Kidney capillary endothelial cell (primary cell): ENCODE results near the gene ALAD.
"Not testable (repeated sequence)": the region's sequence is repeated elsewhere in the genome, so short reads cannot be mapped to it uniquely, and the experiment has no call there.

Experiments
- DNase-seq: peaks from one replicate; pipeline ENCODE4 v3.0.0-alpha.2; 2018; ENCODE audit warnings: low spot score

Gene ALAD

DNA sequence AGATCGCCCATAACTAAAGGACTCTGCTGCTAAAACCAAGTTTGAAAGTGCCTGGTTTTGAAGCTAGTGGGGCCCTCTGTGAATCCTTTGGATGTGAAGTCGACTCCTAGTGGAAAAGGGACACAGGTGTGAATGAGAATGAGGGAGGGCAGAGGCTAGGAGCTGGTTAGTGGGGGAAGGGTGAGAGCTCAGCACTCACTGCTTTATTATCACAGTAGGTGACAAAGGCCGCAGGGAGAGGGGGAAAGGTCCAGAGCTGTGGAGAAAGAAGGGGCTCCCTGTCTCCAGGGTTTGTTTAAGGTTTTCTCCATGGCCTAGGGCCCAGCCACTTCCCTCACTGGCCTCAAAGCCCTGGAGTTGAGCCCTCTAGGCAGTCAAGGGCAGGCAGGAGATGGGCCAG, 27.8 kb downstream of the ALAD start:
- DNase-seq = no peak

GRCh38 chr9:113372059-113372458, 29.0 kb downstream of the ALAD start:
- DNase-seq = no peak

DNA sequence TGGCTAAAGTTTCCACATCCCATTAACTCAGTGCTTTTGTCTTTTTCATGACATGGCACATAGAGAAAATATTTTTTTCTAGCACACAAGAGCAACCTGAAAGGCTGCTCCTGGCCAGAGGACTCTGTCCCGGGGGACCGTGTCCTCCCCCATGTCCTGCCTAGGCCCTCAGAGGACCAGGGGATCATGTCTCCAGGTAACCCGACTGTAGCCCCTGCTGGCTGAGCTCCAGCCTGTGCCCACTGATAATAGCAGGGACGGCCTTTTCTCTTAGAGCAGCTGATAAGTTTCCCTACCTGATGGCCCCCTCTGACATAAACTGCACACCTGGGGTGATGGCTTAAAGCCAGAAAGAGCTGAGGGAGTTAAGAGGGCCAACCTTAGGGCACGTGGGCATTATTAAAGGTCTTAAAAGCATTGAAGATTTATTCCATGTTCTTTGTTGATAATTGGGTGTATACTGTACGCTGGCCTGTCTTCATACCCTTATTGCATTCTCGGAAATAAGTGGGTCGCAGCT, 30.2 kb downstream of the ALAD start:
- no peak for DNase-seq

DNA sequence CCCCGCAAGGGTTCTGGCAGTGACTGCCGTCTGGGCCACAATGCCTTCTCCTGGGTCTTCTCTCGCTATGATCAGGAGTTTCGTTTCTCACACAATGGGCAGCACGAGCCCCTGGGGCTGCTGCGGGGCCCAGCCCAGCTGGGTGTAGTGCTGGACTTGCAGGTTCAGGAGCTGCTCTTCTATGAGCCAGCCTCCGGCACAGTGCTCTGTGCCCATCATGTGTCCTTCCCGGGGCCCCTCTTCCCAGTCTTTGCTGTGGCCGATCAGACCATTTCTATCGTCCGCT, 31.3 kb downstream of the ALAD start:
- DNase-seq = no peak

DNA sequence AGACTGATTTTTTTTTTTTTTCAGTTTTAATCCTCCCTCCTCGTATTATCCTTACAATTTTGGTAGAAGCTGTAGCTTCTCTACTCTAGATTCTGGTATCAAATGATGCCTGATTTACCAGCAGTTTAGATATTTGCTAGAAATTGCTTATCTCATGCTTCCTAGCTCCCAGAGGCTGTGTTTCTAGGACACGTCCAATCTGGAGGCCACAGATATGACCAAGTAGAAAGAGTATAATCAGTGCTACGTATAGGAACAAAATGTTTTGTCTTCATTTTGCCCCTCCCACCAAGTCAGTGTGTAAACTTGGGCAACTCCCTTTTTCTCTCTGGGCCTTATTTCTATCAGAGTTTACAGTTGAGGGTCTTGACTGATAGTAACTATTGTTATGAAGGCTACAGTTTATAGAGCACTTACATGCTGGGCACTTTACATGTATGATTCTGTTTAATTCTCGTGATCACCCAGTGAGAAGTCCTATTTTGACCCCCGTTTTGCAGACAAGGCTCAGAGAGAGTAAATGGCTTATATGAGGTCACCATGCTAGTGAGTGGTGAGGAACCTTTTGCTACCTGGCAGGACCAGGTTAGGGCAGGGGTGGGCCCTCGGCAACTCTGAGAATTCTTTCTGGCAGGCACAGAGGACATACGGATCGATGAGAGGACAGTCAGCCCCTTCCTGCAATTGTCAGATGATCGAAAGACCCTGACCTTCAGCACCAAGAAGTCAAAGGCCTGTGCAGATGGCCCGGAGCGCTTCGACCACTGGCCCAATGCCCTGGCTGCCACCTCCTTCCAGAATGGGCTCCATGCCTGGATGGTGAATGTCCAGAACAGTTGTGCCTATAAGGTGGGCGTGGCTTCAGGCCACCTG, 31.9 kb downstream of the ALAD start:
- DNase-seq = no peak

DNA sequence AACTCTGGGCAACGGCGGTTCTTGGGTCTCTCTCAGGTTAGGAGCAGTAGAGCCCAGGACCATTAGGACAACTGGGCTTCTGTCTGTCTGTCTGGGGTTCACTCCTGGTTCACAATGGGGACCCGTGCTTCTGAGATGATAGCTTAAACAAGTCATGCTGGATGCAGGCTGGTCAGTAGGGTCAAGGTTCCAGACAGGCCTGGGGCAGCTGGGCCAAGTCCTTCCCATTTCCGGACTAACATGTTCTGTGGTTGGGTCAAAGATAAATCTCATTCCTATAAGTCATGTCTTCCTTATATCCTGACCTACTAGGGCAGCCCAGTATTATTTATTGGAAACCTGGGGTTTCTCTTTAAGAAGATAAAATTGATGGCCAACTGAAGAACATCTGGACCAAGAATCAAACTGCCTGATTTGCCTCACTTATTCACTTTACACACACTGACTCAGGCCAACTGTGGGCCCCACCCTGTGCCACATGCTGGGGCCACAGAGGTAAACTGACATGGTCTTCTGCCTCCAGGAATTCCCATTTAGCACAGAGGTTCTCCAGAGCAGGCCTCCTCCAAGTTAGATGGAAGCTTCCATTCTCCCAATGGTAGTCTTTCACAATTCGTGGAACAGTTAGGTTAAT, 32.6 kb downstream of the ALAD start:
- no peak for DNase-seq

GRCh38 chr9:113365652-113366051, 35.4 kb downstream of the ALAD start:
- not testable (repeated sequence) for DNase-seq

DNA sequence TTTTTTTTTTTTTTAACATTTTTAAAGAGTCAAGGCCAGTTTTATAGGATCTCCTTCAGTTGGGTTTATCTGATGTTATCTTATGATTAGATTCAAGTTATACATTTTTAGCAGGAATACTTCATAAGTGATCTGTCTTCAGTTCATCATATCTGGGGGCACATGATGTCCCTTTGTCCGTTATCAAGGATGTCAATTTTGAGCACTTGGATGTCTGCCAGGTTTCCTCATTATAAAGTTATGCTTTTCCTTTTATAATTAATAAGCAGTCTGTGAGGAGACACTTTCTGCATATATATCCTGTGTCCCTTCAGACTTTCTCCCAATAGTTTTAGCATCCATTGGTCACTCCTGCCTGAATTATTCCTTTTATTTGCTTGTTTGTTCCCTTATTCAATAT, 36.1 kb downstream of the ALAD start:
- DNase-seq = no peak

DNA sequence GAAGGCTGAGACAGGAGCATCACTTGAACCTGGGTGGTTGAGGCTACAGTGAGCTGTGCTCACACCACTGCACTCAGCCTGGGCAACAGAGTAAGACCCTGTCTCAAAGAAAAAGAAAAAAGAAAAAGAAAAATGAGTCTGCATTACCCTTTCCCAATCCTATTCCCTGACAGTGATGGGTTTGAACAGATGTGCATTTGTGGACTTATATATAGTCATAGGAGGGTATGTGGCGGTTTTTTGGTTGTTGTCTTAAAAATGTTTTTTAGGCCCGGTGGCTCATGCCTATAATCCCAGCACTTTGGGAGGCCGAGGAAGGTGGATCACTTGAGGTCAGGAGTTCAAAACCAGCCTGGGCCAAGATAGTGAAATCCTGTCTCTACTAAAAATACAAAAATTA, 37.7 kb downstream of the ALAD start:
- no peak for DNase-seq

DNA sequence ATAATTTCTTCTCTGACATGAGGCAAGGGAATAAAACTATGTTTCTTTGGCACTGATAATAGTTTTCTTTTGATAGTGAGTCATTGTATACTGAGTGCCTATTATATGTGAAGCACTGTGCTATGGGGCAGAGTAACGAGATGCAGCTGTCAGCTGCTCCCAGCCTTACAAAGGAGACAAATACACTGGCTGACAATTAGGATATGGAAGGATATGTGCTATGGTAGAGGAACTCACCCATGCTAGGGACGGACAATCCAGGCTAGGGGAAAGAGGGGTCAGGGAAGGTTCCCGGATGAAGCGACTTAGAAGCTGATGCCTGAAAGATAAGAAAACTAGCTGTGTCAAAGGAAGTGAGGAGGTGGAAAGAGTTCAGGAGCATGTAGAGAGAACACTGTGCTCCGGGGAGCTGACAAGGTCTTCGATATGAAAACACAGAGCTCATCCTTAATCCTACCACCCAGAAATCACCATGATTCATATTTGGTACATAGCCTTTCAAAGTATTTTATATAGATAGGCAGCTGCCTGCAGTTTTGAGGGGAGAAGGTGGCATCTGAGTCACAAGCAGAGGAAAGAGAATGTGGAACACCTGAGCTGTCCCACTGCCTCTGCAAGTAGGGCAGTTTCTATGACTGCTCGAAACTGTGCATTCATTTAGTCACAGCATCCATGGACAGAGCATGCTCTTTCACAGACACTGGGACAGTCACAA, 39.6 kb downstream of the ALAD start:
- DNase-seq = no peak

GRCh38 chr9:113360242-113360842, 40.7 kb downstream of the ALAD start:
- no peak for DNase-seq

- no peak for DNase-seq
Observed at GRCh38 chr9:113359385-113359784, 41.7 kb downstream of the ALAD start.

GRCh38 chr9:113356686-113357292, 44.3 kb downstream of the ALAD start:
- no peak for DNase-seq

DNA sequence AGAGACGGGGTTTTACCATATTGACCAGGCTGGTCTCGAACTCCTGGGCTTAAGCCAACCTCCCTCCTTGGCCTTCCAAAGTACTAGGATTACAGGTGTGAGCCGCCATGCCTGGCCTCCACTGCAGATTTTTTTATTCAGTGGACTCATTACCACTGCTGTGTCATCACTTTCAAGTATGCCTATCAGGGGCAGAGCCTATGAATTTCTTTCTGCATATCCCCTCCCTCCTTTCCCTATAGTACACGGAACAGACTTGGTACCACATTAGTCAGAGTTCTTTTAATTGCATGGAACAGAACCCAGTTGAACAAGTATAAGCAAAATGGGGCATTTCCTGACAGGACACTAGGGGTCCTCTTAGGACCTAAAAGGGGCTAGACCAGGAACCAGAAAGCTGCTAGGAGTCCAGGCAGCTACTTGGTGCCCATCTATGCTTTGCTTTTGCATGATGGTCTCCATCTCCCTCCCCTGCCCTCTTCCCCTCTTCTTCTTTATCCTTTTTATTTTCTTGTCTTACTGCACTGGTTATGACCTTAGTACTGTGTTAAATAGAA, 46.0 kb downstream of the ALAD start:
- no peak for DNase-seq

- DNase-seq = no peak
Observed at GRCh38 chr9:113352411-113352810, 48.7 kb downstream of the ALAD start.

DNA sequence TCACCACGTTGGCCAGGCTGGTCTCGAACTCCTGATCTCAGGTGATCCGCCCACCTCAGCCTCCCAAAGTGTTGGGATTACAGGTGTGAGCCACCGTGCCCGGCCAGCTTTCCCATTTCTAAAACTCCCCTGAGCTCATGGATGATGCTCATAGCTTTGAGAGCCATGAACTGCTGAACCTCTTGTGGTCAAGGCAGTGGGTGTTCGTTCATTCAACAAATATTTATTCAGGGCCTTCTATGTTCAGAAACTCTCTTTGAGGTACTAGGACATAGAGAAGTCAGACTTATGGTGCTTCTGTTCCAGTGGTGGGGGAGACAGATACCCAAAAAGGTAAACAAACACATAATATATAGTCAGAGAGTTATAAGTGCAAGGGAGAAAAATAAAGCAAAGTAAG, 49.1 kb downstream of the ALAD start:
- DNase-seq = no peak

- no peak for DNase-seq
Observed at GRCh38 chr9:113350937-113351336, 50.1 kb downstream of the ALAD start.

DNA sequence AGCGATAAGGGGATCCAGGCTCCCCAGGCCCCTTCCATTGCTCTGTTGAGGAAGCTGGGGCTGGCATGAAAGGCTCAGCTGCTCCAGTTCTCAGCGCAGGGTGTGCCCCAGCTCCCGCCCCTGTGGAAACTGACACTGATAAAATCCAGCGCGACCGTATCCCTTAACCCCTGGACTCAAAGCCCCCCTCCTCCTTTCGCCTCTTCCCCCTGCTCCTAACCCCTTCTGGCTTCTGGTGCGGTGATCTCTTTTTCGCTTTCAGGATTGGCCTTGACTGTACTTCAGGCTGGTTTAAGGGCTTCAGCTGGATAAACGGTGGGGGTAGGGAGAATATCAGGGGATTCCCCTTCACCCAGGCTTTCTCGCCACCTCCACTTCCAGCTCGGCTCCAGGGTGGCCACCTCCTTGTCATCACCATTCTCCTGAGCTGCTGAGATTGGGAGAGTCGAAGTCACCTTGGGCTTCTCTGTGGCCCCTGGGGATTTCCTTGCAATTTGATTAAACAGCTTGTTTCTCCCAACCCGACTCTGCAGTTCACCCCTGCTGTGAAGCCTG, 50.9 kb downstream of the ALAD start:
- no peak for DNase-seq

- no peak for DNase-seq
Observed at GRCh38 chr9:113349445-113350094, 51.5 kb downstream of the ALAD start, which contains the start of gene BSPRY. Gene BSPRY (plus strand): TSS chr9:113349541. CDS start chr9:113349580, 39 bp downstream.

DNA sequence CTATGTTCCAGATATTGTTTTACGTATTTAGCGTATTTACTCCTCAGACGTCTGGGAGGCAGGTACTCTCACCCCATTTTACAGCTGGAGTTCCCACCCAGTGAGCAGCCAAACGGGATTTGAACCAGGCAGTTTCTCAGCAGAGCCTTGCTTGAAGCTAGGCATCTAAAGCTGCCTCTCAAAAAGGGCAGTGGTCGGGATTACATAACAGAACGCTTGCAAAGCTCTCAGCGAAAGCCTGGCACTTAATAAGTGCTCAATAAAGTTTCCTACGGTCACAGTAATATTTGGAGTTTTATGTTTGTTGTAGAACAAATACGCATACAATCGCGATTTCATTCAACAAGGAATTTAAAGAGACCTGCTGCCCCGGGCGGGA, 52.0 kb downstream of the ALAD start:
- no peak for DNase-seq

GRCh38 chr9:113348437-113348836, 52.6 kb downstream of the ALAD start:
- DNase-seq = no peak
